Measurements from ENCODE around the gene PROKR1. TPM values are rescaled to one million over a fixed set of nuclear protein-coding genes. Genes with fewer than 3 reads are reported as not detected.

PROKR1 gene
- polyA plus RNA-seq, 1 donor = 2.1 TPM

GRCh38 chr2:68700560-68700959 lies 57.2 kb downstream of the PROKR1 start:
- no peak for DNase-seq

- DNase-seq = no peak
Measured at GRCh38 chr2:68706637-68707036, 63.3 kb downstream of the PROKR1 start.

Other genes with a start within 250 kb of the PROKR1 start
- gene FBXO48, start 176.3 kb upstream of the PROKR1 start, polyA plus RNA-seq (ENCODE audit: insufficient read length) = 1.8 TPM
- gene APLF, start 176.0 kb upstream of the PROKR1 start, polyA plus RNA-seq (ENCODE audit: insufficient read length) = 2.1 TPM
- 3.7 TPM for gene ARHGAP25, start 91.2 kb downstream of the PROKR1 start, polyA plus RNA-seq (ENCODE audit: insufficient read length)
- not detected for gene BMP10, start 227.8 kb downstream of the PROKR1 start, polyA plus RNA-seq (ENCODE audit: insufficient read length)